ENCODE results near the gene SEC22A.
"Not testable (repeated sequence)": the region's sequence is repeated elsewhere in the genome, so short reads cannot be mapped to it uniquely, and the experiment has no call there.

Gene SEC22A

GRCh38 chr3:123194552-123194951 is 7.2 kb upstream of the SEC22A start:
- no peaks in the 10 kb centered on the region for H3K9me3 Mint-ChIP-seq
- H3K4me1 Mint-ChIP-seq: no peaks in the 10 kb centered on the region
- no peaks in the 10 kb centered on the region for H3K27me3 Mint-ChIP-seq
- DNase-seq (ENCODE audit: low spot score in 2 of 2) (no peak), ATAC-seq (replicated peaks; ENCODE audit: extremely low read depth, poor library complexity, severe bottlenecking) (no peak)
- no peak overlapping the region for H3K4me3 Mint-ChIP-seq
- H3K27ac Mint-ChIP-seq (ENCODE audit: low read depth): no peak overlapping the region
- no peaks in the 10 kb centered on the region for H3K36me3 Mint-ChIP-seq (ENCODE audit: insufficient read depth)

GRCh38 chr3:123198372-123198771 is 3.4 kb upstream of the SEC22A start:
- ATAC-seq (replicated peaks; ENCODE audit: extremely low read depth, poor library complexity, severe bottlenecking) (no peak), DNase-seq (ENCODE audit: low spot score in 2 of 2) (no peak)
- no peaks in the 10 kb centered on the region for H3K27me3 Mint-ChIP-seq
- no peaks in the 10 kb centered on the region for H3K9me3 Mint-ChIP-seq
- no peak overlapping the region for H3K4me3 Mint-ChIP-seq
- H3K4me1 Mint-ChIP-seq: peaks cover 22% of the 10 kb centered on the region
- H3K27ac Mint-ChIP-seq (ENCODE audit: low read depth): no peak overlapping the region
- H3K36me3 Mint-ChIP-seq (ENCODE audit: insufficient read depth): peaks cover 14% of the 10 kb centered on the region

GRCh38 chr3:123201223-123201556 is 553 bp upstream of the SEC22A start:
- no peak for DNase-seq (ENCODE audit: low spot score in 2 of 2)
- Mint-ChIP-seq H3K9me3 (no peaks in the 10 kb centered on the region), H3K27ac (ENCODE audit: low read depth) (peak overlapping the region; percentile 97), H3K4me3 (peak overlapping the region; percentile 81), H3K27me3 (no peaks in the 10 kb centered on the region), H3K4me1 (peaks cover 24% of the 10 kb centered on the region), H3K36me3 (ENCODE audit: insufficient read depth) (peaks cover 14% of the 10 kb centered on the region)
- ATAC-seq (replicated peaks; ENCODE audit: extremely low read depth, poor library complexity, severe bottlenecking): no peak

- Mint-ChIP-seq H3K9me3 (no peaks in the 10 kb centered on the region), H3K27ac (ENCODE audit: low read depth) (peak overlapping the region; percentile 97), H3K4me3 (peak overlapping the region; percentile 81), H3K27me3 (no peaks in the 10 kb centered on the region), H3K4me1 (peaks cover 24% of the 10 kb centered on the region), H3K36me3 (ENCODE audit: insufficient read depth) (peaks cover 16% of the 10 kb centered on the region)
- ATAC-seq (replicated peaks; ENCODE audit: extremely low read depth, poor library complexity, severe bottlenecking): no peak
- DNase-seq (ENCODE audit: low spot score in 2 of 2): no peak
These were observed 708 bp downstream of the SEC22A start for GRCh38 chr3:123202451-123202850.

- H3K9me3 Mint-ChIP-seq: no peaks in the 10 kb centered on the region
- H3K4me3 Mint-ChIP-seq: no peak overlapping the region
- H3K27ac Mint-ChIP-seq (ENCODE audit: low read depth): peak overlapping the region; percentile 7
- no peak for DNase-seq (ENCODE audit: low spot score in 2 of 2)
- peaks cover 4% of the 10 kb centered on the region for H3K36me3 Mint-ChIP-seq (ENCODE audit: insufficient read depth)
- ATAC-seq (replicated peaks; ENCODE audit: extremely low read depth, poor library complexity, severe bottlenecking): no peak
- no peaks in the 10 kb centered on the region for H3K27me3 Mint-ChIP-seq
- peaks cover 35% of the 10 kb centered on the region for H3K4me1 Mint-ChIP-seq
These were observed 17.2 kb downstream of the SEC22A start for GRCh38 chr3:123218990-123219389.

- not testable (repeated sequence) for ATAC-seq (replicated peaks; ENCODE audit: extremely low read depth, poor library complexity, severe bottlenecking); H3K27ac Mint-ChIP-seq (ENCODE audit: low read depth); H3K4me3 Mint-ChIP-seq; H3K27me3 Mint-ChIP-seq; DNase-seq (ENCODE audit: low spot score in 2 of 2); H3K9me3 Mint-ChIP-seq
- peaks cover 20% of the 10 kb centered on the region for H3K4me1 Mint-ChIP-seq
- peaks cover 13% of the 10 kb centered on the region for H3K36me3 Mint-ChIP-seq (ENCODE audit: insufficient read depth)
These were observed 19.6 kb downstream of the SEC22A start for GRCh38 chr3:123221369-123221768.

GRCh38 chr3:123225016-123225415 is 23.3 kb downstream of the SEC22A start:
- ATAC-seq (replicated peaks; ENCODE audit: extremely low read depth, poor library complexity, severe bottlenecking) (no peak), DNase-seq (ENCODE audit: low spot score in 2 of 2) (no peak)
- H3K4me1 Mint-ChIP-seq: peaks cover 9% of the 10 kb centered on the region
- H3K4me3 Mint-ChIP-seq: no peak overlapping the region
- H3K9me3 Mint-ChIP-seq: peaks cover 9% of the 10 kb centered on the region
- peaks cover 24% of the 10 kb centered on the region for H3K36me3 Mint-ChIP-seq (ENCODE audit: insufficient read depth)
- H3K27ac Mint-ChIP-seq (ENCODE audit: low read depth): no peak overlapping the region
- no peaks in the 10 kb centered on the region for H3K27me3 Mint-ChIP-seq

GRCh38 chr3:123226549-123226948 is 24.8 kb downstream of the SEC22A start:
- Mint-ChIP-seq H3K4me1 (peaks cover 9% of the 10 kb centered on the region), H3K36me3 (ENCODE audit: insufficient read depth) (peaks cover 24% of the 10 kb centered on the region), H3K4me3 (no peak overlapping the region), H3K9me3 (peaks cover 9% of the 10 kb centered on the region), H3K27me3 (no peaks in the 10 kb centered on the region), H3K27ac (ENCODE audit: low read depth) (no peak overlapping the region)
- ATAC-seq (replicated peaks; ENCODE audit: extremely low read depth, poor library complexity, severe bottlenecking): no peak
- no peak for DNase-seq (ENCODE audit: low spot score in 2 of 2)

GRCh38 chr3:123229145-123229544 is 27.4 kb downstream of the SEC22A start:
- ATAC-seq (replicated peaks; ENCODE audit: extremely low read depth, poor library complexity, severe bottlenecking): no peak
- no peak for DNase-seq (ENCODE audit: low spot score in 2 of 2)
- H3K4me1 Mint-ChIP-seq: peaks cover 4% of the 10 kb centered on the region
- H3K36me3 Mint-ChIP-seq (ENCODE audit: insufficient read depth): peaks cover 27% of the 10 kb centered on the region
- H3K4me3 Mint-ChIP-seq: no peak overlapping the region
- no peaks in the 10 kb centered on the region for H3K27me3 Mint-ChIP-seq
- no peak overlapping the region for H3K27ac Mint-ChIP-seq (ENCODE audit: low read depth)
- H3K9me3 Mint-ChIP-seq: peaks cover 9% of the 10 kb centered on the region

- H3K36me3 Mint-ChIP-seq (ENCODE audit: insufficient read depth): peaks cover 20% of the 10 kb centered on the region
These were observed 35.2 kb downstream of the SEC22A start for GRCh38 chr3:123236902-123237301.

GRCh38 chr3:123239186-123239585 is 37.4 kb downstream of the SEC22A start:
- H3K36me3 Mint-ChIP-seq (ENCODE audit: insufficient read depth): peaks cover 22% of the 10 kb centered on the region
- H3K27ac Mint-ChIP-seq (ENCODE audit: low read depth); H3K27me3 Mint-ChIP-seq; H3K4me3 Mint-ChIP-seq; H3K9me3 Mint-ChIP-seq; ATAC-seq (replicated peaks; ENCODE audit: extremely low read depth, poor library complexity, severe bottlenecking); DNase-seq (ENCODE audit: low spot score in 2 of 2): not testable (repeated sequence)
- peaks cover 39% of the 10 kb centered on the region for H3K4me1 Mint-ChIP-seq

More at GRCh38 chr3:123236902-123237301, 35.2 kb downstream of the SEC22A start:
- Mint-ChIP-seq H3K4me1 (peaks cover 29% of the 10 kb centered on the region), H3K9me3 (no peaks in the 10 kb centered on the region), H3K27me3 (no peaks in the 10 kb centered on the region), H3K4me3 (no peak overlapping the region), H3K27ac (ENCODE audit: low read depth) (no peak overlapping the region)
- DNase-seq (ENCODE audit: low spot score in 2 of 2) (no peak), ATAC-seq (replicated peaks; ENCODE audit: extremely low read depth, poor library complexity, severe bottlenecking) (no peak)

- no peak for DNase-seq (ENCODE audit: low spot score in 2 of 2)
- peaks cover 22% of the 10 kb centered on the region for H3K36me3 Mint-ChIP-seq (ENCODE audit: insufficient read depth)
These were observed 38.0 kb downstream of the SEC22A start for GRCh38 chr3:123239756-123240155.

GRCh38 chr3:123244128-123244527 is 42.4 kb downstream of the SEC22A start:
- ATAC-seq (replicated peaks; ENCODE audit: extremely low read depth, poor library complexity, severe bottlenecking) (no peak), DNase-seq (ENCODE audit: low spot score in 2 of 2) (no peak)
- no peaks in the 10 kb centered on the region for H3K27me3 Mint-ChIP-seq
- H3K9me3 Mint-ChIP-seq: no peaks in the 10 kb centered on the region
- H3K4me1 Mint-ChIP-seq: peaks cover 29% of the 10 kb centered on the region
- no peak overlapping the region for H3K27ac Mint-ChIP-seq (ENCODE audit: low read depth)
- H3K36me3 Mint-ChIP-seq (ENCODE audit: insufficient read depth): peaks cover 36% of the 10 kb centered on the region
- H3K4me3 Mint-ChIP-seq: no peak overlapping the region

More at GRCh38 chr3:123239756-123240155, 38.0 kb downstream of the SEC22A start:
- ATAC-seq (replicated peaks; ENCODE audit: extremely low read depth, poor library complexity, severe bottlenecking): no peak
- Mint-ChIP-seq H3K27me3 (no peaks in the 10 kb centered on the region), H3K27ac (ENCODE audit: low read depth) (no peak overlapping the region), H3K4me1 (peaks cover 39% of the 10 kb centered on the region), H3K4me3 (no peak overlapping the region), H3K9me3 (no peaks in the 10 kb centered on the region)

- no peak overlapping the region for H3K27ac Mint-ChIP-seq (ENCODE audit: low read depth)
- DNase-seq (ENCODE audit: low spot score in 2 of 2): no peak
- no peaks in the 10 kb centered on the region for H3K9me3 Mint-ChIP-seq
- H3K4me3 Mint-ChIP-seq: no peak overlapping the region
- no peak for ATAC-seq (replicated peaks; ENCODE audit: extremely low read depth, poor library complexity, severe bottlenecking)
- H3K4me1 Mint-ChIP-seq: peaks cover 14% of the 10 kb centered on the region
- no peaks in the 10 kb centered on the region for H3K27me3 Mint-ChIP-seq
- H3K36me3 Mint-ChIP-seq (ENCODE audit: insufficient read depth): peaks cover 27% of the 10 kb centered on the region
These were observed 45.1 kb downstream of the SEC22A start for GRCh38 chr3:123246866-123247265.

Data from central memory CD8-positive, alpha-beta T cell (primary cell).